Coronary artery (tissue), 2 donors: ENCODE data around the gene FAM53A.

ENCODE experiments used
- DNase-seq: peaks from one replicate; pipeline ENCODE4 v3.0.0-alpha.2; 2017; ENCODE audit warnings: low spot score
- H3K27ac ChIP-seq, 2 donors: fragments of 200-600 bp; sonication (generic); one replicate each; pipeline ENCODE4 v1.5.1; 2016 to 2019
- H3K4me3 ChIP-seq: fragments of 200-600 bp; sonication (generic); 2 replicates; pipeline ENCODE4 v1.5.1; 2016; ENCODE audit warnings: mild to moderate bottlenecking, moderate library complexity
- CTCF ChIP-seq: fragments of 200-600 bp; sonication (generic); IDR thresholded peaks from one replicate; pipeline ENCODE4 v1.5.1; 2019; ENCODE audit warnings: antibody characterized with exemption

Gene FAM53A

GRCh38 chr4:1625600-1626138, 58.4 kb downstream of the FAM53A start:
- no peak for TF ChIP-seq CTCF
- DNase-seq = no peak
- no peak overlapping the region for H3K27ac ChIP-seq
- H3K4me3 ChIP-seq = no peak overlapping the region

- Histone ChIP-seq H3K4me3 (no peak overlapping the region), H3K27ac (no peak overlapping the region)
- no peak for TF ChIP-seq CTCF
- no peak for DNase-seq
Measured at GRCh38 chr4:1624519-1624910, 59.6 kb downstream of the FAM53A start.

- no peak for TF ChIP-seq CTCF
- no peak for DNase-seq
- H3K27ac ChIP-seq = no peak overlapping the region
- no peak overlapping the region for H3K4me3 ChIP-seq
Measured at GRCh38 chr4:1623821-1624518, 60.1 kb downstream of the FAM53A start.

- no peak for DNase-seq
- Histone ChIP-seq H3K4me3 (no peak overlapping the region), H3K27ac (no peak overlapping the region)
- no peak for TF ChIP-seq CTCF
Measured at GRCh38 chr4:1623400-1623799, 60.7 kb downstream of the FAM53A start.

GRCh38 chr4:1622956-1623355, 61.2 kb downstream of the FAM53A start:
- TF ChIP-seq CTCF = no peak
- no peak overlapping the region for H3K4me3 ChIP-seq
- no peak for DNase-seq
- no peak overlapping the region for H3K27ac ChIP-seq

- no peak for TF ChIP-seq CTCF
- DNase-seq = no peak
- H3K27ac ChIP-seq = no peak overlapping the region
Measured at GRCh38 chr4:1622238-1622637, 61.9 kb downstream of the FAM53A start.

GRCh38 chr4:1621526-1621925, 62.6 kb downstream of the FAM53A start:
- no peak overlapping the region for H3K4me3 ChIP-seq
- H3K27ac ChIP-seq = no peak overlapping the region
- no peak for TF ChIP-seq CTCF
- no peak for DNase-seq

More at GRCh38 chr4:1622238-1622637, 61.9 kb downstream of the FAM53A start:
- no peak overlapping the region for H3K4me3 ChIP-seq
